Mucosa of descending colon (tissue), 3 donors: Measurements from ENCODE around the gene SLC9A4. TPM values are rescaled to one million over a fixed set of nuclear protein-coding genes. Genes with fewer than 3 reads are reported as not detected.

Experiments used
- ATAC-seq: fragments of 200-7000 bp; cut with Tn5 transposase; one replicate; pipeline ENCODE4 v1.9.1; 2020; ENCODE audit warnings: mild to moderate bottlenecking, moderate library complexity
- DNase-seq, 3 donors: peaks; one replicate each; pipeline ENCODE4 v3.0.0-alpha.2; 2020
- H3K36me3 ChIP-seq: fragments of 200-600 bp; one replicate; pipeline ENCODE4 v1.8.0; 2021; ENCODE audit warnings: low read depth, mild to moderate bottlenecking
- H3K4me1 ChIP-seq: fragments of 200-600 bp; one replicate; pipeline ENCODE4 v1.8.0; 2021; ENCODE audit warnings: low read depth, mild to moderate bottlenecking
- H3K4me3 ChIP-seq: fragments of 200-600 bp; one replicate; pipeline ENCODE4 v1.8.0; 2021; ENCODE audit warnings: mild to moderate bottlenecking
- H3K9me3 ChIP-seq: fragments of 200-600 bp; one replicate; pipeline ENCODE4 v1.8.0; 2021; ENCODE audit warnings: mild to moderate bottlenecking
- CTCF ChIP-seq: fragments of 200-600 bp; IDR thresholded peaks from one replicate; pipeline ENCODE4 v1.8.0; 2022; ENCODE audit warnings: antibody characterized with exemption, mild to moderate bottlenecking
- intact Hi-C, 2 donors: fragments of 100-400 bp; cut with DNase I in 1 of 2; cut with micrococcal nuclease in 1 of 2; formaldehyde crosslinking; loops; one replicate each; pipeline versions ENCODE4 v1.11.0 to v1.11.1; 2022; cut with DNase I, micrococcal nuclease
- microRNA-seq: library from miRNA; unstranded; fragments of <30 nt; microRNA quantifications from one replicate; pipeline ENCODE4, GENCODE V29; 2019
- total RNA-seq, 3 donors: library from RNA; stranded (reverse); fragmentation: NEBNext Ultra II Directional in 2 of 3; extraction: Animal tissue kit (Norgen Biotek cat#: 25700) in 2 of 3; gene quantifications; one replicate each; pipeline versions ENCODE4 v1.2.1 to v1.2.4, GENCODE V29; 2021 to 2023
- donor health status: DM: no; HTN: no; CAD: no; lungs with moderate emphysema.
- donor health status: DM: no; HTN: no; CAD: no.
- donor health status: DM: no; HTN: yes; CAD: no.

SLC9A4 gene
- total RNA-seq, 3 donors from 2014 or later = 0.17 to 0.32 TPM; not detected in 1

GRCh38 chr2:102578376-102578775 lies 105.3 kb downstream of the SLC9A4 start:
- Histone ChIP-seq H3K4me1 (no peaks in the 10 kb centered on the region), H3K9me3 (peaks cover 3% of the 10 kb centered on the region), H3K4me3 (no peak overlapping the region), H3K36me3 (no peaks in the 10 kb centered on the region)
- no peak for DNase-seq
- no peak for TF ChIP-seq CTCF
- no peak for ATAC-seq
- intact Hi-C loops = no loop called here

GRCh38 chr2:102581911-102582310 lies 108.9 kb downstream of the SLC9A4 start:
- no peak overlapping the region for H3K4me3 ChIP-seq
- peaks cover 3% of the 10 kb centered on the region for H3K4me1 ChIP-seq
- intact Hi-C loops = no loop called here
- TF ChIP-seq CTCF = no peak
- no peaks in the 10 kb centered on the region for H3K36me3 ChIP-seq
- H3K9me3 ChIP-seq = no peaks in the 10 kb centered on the region
- no peak for ATAC-seq
- no peak for DNase-seq

GRCh38 chr2:102582845-102583244 lies 109.8 kb downstream of the SLC9A4 start:
- no peak overlapping the region for H3K4me3 ChIP-seq
- DNase-seq = no peak
- ATAC-seq = no peak
- intact Hi-C loops = no loop called here
- H3K4me1 ChIP-seq = peaks cover 3% of the 10 kb centered on the region
- H3K36me3 ChIP-seq = no peaks in the 10 kb centered on the region
- no peaks in the 10 kb centered on the region for H3K9me3 ChIP-seq
- TF ChIP-seq CTCF = no peak

Small RNA genes lying within 50 kb of the gene (microRNA-seq; reads per million reads assigned to microRNA genes)
- 2.6 reads per million, percentile 8 among the genes with 10 or more reads in this experiment for gene MIR4772

Other genes with a start within 250 kb of the SLC9A4 start
- 1 to 10 TPM in 2 of 3 donors, under 1 TPM in 1; 0.93 to 7.1 (median 5.9) TPM for gene IL1RL1, start 161.7 kb upstream of the SLC9A4 start, total RNA-seq
- gene IL18R1, start 117.4 kb upstream of the SLC9A4 start, total RNA-seq = 1 to 10 TPM; 3.9 to 6.1 (median 5.2) TPM
- gene IL18RAP, start 50.1 kb upstream of the SLC9A4 start, total RNA-seq = 1 to 10 TPM in 2 of 3 donors, under 1 TPM in 1; 0.90 to 1.3 (median 1.2) TPM
- gene SLC9A2, start 146.3 kb downstream of the SLC9A4 start, total RNA-seq = 10 to 100 TPM; 32.2 to 92.9 (median 67.1) TPM